A549 (cell line): ENCODE results near the gene U2AF1L4.

Experiments used
- CHD4 ChIP-seq: fragments of 200-600 bp; sonication (generic); IDR thresholded peaks from 2 replicates; pipeline ENCODE4 v1.6.1; 2016; ENCODE audit warnings: antibody characterized with exemption, mild to moderate bottlenecking, borderline replicate concordance
- RCOR1 ChIP-seq: fragments of 150-350 bp; IDR thresholded peaks from 2 replicates; pipeline ENCODE4 v1.6.1; 2014; ENCODE audit warnings: antibody characterized with exemption, low read length, low read depth
- ZFP36 ChIP-seq: fragments of 450-650 bp; IDR thresholded peaks from 2 replicates; pipeline ENCODE4 v1.6.1; 2014; ENCODE audit warnings: borderline replicate concordance; ENCODE audit not compliant: partially characterized antibody
- TF ChIP-seq, protein P1 (sequence below): fragments of >200 bp; sonication (Bioruptor Twin); formaldehyde crosslinking; IDR thresholded peaks from 3 replicates; pipeline ENCODE4 v1.5.1; 2016
- TF ChIP-seq, protein P2 (sequence below): fragments of 450-650 bp; IDR thresholded peaks from 2 replicates; pipeline ENCODE4 v1.6.1; 2014; ENCODE audit warnings: antibody characterized with exemption

DNA sequence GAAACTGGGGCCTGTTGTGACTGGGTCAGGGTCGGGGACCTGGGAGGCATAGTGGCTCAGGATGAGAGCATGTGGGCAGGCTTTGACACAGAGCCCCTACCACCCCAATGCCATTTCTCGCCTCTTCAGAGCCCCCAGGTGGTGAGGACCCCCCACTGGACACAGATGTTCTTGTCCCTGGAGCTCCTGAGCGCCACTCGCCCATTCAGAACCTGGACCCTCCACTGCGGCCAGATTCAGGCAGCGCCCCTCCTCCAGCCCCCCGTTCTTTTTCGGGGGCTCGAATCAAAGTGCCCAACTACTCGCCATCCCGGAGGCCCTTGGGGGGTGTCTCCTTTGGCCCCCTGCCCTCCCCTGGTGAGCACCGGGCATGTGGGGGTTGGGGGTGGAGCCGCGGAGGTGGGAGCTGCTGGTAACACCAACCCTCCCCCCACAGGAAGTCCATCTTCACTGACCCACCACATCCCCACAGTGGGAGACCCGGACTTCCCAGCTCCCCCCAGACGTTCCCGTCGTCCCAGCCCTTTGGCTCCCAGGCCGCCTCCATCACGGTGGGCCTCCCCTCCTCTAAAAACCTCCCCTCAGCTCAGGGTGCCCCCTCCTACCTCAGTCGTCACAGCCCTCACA, 13.3 kb downstream of the U2AF1L4 start:
- no peak for TF ChIP-seq RCOR1
- TF ChIP-seq, protein P1, sequence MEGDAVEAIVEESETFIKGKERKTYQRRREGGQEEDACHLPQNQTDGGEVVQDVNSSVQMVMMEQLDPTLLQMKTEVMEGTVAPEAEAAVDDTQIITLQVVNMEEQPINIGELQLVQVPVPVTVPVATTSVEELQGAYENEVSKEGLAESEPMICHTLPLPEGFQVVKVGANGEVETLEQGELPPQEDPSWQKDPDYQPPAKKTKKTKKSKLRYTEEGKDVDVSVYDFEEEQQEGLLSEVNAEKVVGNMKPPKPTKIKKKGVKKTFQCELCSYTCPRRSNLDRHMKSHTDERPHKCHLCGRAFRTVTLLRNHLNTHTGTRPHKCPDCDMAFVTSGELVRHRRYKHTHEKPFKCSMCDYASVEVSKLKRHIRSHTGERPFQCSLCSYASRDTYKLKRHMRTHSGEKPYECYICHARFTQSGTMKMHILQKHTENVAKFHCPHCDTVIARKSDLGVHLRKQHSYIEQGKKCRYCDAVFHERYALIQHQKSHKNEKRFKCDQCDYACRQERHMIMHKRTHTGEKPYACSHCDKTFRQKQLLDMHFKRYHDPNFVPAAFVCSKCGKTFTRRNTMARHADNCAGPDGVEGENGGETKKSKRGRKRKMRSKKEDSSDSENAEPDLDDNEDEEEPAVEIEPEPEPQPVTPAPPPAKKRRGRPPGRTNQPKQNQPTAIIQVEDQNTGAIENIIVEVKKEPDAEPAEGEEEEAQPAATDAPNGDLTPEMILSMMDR: no peak
- TF ChIP-seq, protein P2, sequence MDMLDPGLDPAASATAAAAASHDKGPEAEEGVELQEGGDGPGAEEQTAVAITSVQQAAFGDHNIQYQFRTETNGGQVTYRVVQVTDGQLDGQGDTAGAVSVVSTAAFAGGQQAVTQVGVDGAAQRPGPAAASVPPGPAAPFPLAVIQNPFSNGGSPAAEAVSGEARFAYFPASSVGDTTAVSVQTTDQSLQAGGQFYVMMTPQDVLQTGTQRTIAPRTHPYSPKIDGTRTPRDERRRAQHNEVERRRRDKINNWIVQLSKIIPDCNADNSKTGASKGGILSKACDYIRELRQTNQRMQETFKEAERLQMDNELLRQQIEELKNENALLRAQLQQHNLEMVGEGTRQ: no peak
- no peak for TF ChIP-seq CHD4
- no peak for TF ChIP-seq ZFP36
